GM21717 (cell line): Measurements from ENCODE around the gene CFAP92.

Experiments
- ATAC-seq: cut with Tn5 transposase; IDR thresholded peaks from one replicate; pipeline ENCODE4 v1.9.1; 2021; ENCODE audit warnings: mild to moderate bottlenecking, moderate library complexity; ENCODE audit not compliant: unreplicated experiment

Gene CFAP92

DNA sequence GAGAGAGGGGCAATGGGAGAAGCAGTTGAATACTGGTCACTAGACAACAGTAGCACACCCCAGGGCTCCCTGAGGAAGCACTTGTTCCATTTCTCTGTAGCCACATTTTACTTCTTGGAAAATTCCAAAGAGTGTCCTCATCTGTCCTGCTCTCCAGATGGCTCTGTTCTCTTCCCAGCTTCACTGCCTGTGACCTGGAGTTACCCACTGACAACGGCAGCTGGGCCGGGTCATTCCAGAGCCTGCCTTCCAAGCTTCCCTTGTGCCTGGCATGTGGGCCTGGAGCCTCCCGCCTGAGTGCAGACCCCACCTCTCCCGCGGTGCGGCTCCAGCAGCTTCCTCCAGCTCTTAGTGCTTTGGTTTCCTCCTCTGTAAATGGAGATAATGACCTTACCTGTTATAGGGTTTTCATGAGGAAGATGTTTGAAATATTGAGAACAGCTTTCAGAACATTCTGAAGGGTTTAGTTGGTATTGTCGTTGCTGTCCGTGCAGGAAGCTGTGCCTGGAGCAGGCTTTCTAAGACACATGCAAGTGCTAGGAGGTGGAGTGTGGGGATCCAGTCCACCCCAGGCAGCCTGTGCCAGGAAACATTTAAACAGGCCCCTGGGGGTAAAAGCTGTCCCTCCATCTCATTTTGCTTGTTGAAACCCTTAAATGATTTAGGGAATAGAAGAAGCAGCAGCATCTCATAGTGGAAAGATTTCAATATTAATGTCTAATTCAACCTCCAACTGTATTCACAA, 32.0 kb upstream of the CFAP92 start:
- no peak for ATAC-seq

- no peak for ATAC-seq
These were observed 31.2 kb upstream of the CFAP92 start for GRCh38 chr3:129025108-129025507.

DNA sequence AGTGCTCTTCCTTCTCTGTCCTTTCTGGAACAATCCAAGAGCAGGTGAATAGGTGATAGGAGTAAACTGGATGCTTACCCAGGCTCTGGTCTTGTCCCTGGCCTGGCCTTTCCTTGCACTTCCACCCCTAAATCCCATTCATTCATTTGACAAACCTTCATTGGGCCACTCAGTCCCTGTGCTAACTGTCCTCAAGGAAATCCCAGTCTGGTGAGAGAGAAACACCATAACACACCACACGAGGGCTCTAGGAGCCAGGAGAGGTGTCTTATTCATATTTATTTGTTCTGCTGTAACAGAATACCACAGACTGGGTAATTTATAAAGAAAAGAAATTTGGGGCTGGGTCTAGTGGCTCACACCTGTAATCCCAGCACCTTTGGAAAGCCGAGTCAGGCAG, 30.0 kb upstream of the CFAP92 start:
- no peak for ATAC-seq

DNA sequence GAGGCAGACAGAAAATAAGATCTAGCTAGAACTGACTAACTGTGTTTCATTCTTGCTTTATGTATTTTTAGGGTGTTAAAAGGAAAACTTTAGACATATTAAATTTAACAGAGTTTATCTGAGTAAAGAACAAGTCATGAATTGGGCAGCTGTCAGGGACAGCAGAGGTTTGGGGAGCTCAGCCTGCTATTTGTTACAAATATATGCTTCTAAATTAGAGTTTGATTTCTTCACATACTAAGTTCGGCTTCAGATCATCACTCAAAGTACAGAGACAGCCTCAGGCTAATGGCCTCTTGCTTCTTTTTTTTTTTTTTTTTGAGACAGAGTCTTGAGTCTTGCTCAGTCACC, 29.1 kb upstream of the CFAP92 start:
- no peak for ATAC-seq

DNA sequence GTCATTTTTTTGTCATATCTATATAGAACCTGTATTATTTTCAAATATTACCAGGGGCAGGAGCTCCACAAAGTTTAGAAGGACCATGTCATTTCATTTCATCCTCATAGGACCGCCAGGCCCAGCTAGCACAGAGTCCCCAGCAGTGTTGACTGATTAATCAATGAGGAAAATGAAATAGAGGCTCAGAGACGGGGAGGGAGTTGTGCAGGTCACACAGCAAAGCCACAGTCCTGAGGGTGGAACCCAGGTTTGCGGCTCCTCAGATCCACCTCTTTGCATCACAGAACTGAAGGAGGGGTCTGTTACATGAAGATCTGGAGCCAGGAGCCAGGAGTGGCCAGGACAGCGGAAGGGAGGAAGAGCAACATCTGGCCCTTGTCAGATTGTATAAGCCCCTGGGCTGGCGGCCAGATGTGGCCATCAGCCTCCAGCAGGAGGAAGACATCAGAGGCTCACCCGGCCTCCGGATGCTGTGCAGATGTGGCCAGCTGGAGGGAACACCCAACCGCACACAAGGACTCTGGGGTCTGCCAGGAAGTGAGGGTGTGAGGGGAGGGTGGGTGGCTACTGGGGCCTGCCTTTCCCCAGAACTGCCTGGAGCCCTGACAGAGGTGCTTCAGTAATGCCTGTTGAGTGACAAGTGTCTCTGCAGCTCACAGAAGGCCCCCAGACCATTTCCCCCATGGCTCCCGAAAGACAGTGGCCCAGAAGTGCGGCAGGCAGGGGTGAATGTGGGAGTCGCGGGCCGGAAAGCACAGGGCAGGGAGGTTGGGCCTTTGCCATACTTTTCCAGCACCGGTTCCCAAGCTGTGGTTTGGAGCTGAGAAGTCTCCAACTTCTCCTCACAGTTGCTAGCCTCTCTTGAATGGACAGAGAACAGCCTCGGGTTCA, 28.5 kb upstream of the CFAP92 start:
- no peak for ATAC-seq

- ATAC-seq: no peak
These were observed 27.3 kb upstream of the CFAP92 start for GRCh38 chr3:129021140-129021551.

GRCh38 chr3:129020691-129021090, 26.8 kb upstream of the CFAP92 start:
- ATAC-seq: no peak

DNA sequence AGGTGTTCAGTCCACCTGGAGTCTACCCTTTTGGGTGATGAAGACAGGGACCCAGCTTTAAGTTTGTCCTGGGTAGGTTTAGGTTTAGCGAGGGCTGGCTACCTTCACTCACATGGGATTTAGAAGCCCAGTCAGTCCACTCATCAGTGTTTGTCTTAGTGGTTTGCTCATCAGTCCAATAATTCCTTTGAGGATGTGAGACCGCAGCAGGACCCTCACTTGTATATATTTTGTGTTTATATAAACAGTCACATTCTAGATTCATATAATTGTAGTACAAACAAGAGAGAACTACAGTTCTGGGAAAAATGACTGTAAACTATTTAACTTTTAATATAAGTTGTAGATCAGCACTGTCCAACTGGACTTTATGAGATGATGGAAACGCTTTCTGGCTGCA, 25.4 kb upstream of the CFAP92 start:
- ATAC-seq: no peak

DNA sequence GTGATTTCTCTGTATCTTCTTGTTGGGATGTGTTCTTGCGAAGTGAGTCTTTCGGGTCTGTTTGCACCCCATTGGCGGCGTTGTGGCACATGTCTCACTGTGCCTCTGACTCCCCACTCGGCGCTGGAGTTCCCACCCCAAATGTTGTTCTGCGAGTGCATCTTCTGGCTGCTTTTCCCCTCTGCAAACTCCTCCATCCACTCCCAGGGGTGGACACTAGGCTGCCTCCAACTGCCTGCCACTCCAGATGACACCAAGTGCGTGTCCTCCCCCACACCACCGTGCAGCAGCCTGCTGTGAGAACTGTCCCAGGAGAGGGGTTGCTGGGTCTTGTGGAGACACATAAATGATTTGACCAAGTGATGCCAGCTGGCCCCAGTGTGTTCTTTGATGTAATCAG, 24.9 kb upstream of the CFAP92 start:
- ATAC-seq: no peak

- no peak for ATAC-seq
These were observed 24.4 kb upstream of the CFAP92 start for GRCh38 chr3:129018271-129018670.

DNA sequence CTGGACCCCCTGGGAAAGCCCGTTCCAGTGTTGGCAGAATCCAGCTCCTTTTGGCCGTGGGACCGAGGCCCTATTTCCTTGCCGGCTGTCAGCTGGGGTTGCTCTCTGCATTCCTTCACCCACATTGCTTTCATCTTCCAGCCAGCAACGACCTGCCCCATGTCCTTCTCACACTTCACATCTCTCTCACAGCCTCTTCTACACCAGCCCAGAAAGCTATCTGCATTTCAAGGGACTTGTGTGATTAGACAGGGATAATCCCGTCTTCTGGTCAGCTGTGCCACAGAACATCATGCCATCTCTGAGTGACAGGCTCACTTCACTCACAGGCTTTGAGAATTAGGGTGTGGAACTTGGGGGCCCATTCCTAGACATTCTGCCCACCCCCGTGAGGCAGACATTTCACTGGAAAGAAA, 23.6 kb upstream of the CFAP92 start:
- ATAC-seq: no peak

DNA sequence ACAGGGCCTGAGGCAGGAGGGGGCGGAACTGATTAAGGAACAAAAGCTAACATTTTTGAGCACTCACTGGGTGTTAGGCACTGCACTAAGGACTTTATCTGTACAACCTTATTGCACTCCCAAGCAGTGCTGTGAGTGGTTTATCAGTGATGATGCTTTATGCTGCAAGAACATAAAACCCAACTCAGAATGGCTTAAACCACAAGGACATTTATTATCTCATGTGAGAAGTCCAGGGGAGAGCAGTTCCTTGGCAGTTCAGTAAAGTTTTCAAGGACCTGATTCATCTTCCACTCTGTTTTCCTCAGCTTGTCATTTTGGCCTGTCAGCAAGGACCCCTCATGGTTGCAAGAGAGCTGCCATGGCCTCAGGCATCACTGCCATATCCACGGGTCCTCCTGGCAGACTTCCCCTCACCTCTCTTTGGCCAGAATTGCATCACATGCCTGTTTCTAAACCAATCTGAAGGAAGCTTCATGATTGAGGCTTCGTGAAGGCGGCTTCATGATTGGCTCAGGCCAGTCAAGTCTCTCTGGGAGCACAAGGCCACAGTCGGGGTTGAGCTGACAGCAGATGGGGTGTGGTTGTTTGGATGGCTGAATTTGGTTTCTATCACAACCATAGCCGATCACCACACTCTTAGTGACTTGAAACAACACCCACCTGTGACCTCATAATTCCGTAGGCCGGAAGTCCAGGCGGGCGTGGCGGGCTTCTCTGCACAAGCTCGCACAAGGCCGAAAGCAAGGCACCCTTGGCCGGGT, 23.0 kb upstream of the CFAP92 start:
- ATAC-seq: peak; percentile 48

DNA sequence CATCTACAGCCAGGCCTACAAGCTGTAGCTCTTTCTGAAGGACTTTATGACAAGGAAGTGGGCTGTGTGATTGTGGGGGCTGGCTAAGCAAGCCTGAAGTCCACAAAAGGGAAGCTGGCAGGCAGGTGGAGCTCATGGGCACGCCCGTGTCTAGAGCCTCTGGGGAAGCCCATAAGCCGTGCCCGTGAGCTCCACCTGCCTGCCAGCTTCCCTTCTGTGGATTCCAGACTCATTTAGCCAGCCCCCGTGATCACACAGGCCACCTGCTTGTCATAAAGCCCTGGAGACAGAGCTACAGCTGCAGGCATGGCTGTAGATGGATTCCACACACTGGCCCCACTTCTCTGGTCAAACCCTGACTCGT, 22.5 kb upstream of the CFAP92 start:
- ATAC-seq: no peak

DNA sequence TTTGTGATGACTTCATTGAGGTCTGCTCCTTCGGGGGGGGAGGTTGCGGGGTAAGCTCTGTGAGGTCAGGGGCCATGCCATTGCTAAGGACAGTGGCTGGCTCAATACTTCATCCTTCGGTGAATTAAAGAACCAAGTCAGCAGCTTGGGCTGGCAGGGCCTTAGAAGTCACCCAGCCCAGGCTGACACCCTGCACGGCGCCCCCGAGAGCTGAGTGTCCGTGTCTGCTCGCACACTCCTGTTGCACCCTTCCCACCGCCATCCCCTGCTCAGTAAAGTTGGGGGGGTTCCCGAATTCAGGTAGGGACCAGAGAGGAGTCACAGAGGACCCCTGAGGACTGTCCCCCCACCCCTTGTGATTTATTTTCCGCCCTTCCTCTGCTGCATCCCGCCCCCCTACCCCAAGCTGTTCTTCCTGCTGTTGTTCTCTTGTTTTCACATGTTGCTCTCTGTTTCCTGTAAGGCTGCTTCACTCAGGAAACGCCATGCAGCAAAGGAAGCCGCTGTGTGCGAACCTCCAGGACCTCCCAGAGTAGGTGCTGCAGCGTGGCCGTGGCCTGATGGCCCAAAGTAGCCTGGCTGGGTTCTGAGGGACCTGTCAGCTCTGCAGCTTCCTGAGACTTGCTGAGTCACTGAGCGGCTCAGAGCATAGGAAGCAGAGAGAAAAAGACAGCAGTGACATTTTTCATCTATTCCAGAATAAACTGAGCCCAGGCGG, 21.7 kb upstream of the CFAP92 start:
- ATAC-seq: no peak

- no peak for ATAC-seq
These were observed 21.0 kb upstream of the CFAP92 start for GRCh38 chr3:129014793-129015345.

DNA sequence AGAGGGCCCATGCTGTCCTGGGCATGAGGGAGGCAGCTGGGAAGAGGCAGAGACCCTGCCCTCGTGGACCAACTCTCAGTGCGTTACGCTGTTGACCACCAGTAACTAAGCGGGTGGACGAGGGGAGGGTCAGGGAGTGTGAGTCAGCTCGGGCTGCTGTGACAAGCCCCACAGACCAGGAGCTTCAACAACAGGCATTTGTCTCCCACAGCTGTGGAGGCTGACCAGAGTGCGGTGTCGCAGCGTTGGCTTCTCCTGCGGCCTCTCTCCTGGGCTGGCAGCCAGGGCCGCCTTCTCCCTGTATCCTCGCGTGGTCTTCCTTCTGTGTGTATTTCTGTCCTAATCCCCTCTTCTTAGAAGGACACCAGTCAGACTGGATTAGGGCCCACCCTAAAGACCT, 20.3 kb upstream of the CFAP92 start:
- no peak for ATAC-seq

GRCh38 chr3:129013491-129013891, 19.6 kb upstream of the CFAP92 start:
- no peak for ATAC-seq

DNA sequence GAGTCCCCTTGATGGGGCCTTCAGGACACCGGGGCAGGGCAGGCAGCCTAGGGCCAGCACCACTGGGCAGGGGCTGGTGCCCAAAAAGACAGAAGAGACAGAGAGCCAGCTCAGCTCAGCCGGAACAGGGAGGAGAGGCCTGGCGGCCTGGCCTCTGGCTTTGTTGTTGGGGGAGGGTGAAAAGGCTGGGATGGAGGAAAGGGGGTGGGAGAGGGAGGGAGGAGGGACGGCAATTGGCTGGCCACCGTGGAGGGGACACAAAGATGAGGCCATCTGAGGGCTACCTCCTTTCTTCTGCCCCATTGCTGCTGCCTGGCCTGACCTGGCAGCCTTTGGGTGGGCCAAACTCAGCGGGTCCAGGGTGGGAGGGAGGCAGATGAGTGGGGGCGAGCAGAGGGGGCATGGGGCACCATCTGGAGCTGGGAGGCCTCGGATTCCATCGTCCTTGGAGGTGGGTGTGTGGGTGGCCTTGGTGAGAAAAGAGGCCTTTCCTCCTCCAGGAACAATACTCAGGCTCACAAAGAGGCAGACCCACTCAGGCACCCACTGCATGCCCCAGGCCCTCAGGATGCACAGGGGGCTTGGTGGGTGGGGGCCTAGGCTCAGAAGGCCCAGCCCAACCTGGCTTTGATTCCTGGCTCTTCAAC, 16.6 kb upstream of the CFAP92 start:
- no peak for ATAC-seq

DNA sequence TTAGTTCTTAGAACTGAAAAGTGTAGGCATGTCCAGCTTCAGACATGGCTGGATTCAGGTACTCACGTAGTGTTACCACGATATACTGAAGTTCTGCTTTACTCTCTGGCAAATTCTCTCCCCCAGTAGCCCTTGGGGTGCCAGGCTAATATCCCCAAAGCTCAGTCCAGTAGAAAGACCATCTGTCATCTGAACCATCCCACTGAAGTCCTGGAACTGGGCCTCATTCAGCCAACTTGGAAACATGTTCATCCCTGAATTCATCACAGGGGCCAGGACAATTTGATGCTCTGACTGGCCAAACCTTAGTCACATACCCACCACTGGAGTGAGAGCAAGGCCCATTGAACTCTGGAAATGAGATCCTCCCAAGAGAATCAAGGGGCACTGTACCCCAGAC, 15.4 kb upstream of the CFAP92 start:
- ATAC-seq: no peak

- ATAC-seq: no peak
These were observed 13.9 kb upstream of the CFAP92 start for GRCh38 chr3:129007792-129008191.
